ENCODE measurements around the gene FBLN1. TPM values are rescaled to one million over a fixed set of nuclear protein-coding genes. Genes with fewer than 3 reads are reported as not detected.

Gene FBLN1
- total RNA-seq, 1 experiment from 2014 or later = 28.6 TPM

DNA sequence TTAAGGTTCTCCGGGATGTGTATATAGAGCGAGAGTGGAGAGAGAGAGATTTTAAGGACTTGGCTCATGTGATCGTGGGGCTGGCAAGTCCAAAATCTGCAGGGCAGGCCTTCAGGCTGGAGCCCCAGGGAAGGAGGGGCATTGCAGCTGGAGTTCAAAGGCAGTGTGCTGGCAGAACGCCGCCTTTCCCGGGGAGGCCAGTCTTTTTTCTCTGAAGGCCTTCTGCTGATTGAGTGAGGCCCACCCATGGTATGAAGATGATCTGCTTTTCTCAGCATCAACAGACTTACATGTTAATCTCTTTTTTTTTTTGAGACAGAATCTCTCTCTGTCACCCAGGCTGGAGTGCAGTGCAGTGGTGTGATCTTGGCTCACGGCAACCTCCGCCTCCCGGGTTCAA lies 25.4 kb downstream of the FBLN1 start:
- Mint-ChIP-seq H3K4me1 (ENCODE audit: low read depth, unreplicated experiment) (no peaks in the 10 kb centered on the region), H3K27me3 (ENCODE audit: unreplicated experiment) (no peaks in the 10 kb centered on the region), H3K27ac (ENCODE audit: unreplicated experiment) (no peak overlapping the region), H3K9me3 (ENCODE audit: low read depth, unreplicated experiment) (no peaks in the 10 kb centered on the region), H3K4me3 (ENCODE audit: low read depth, unreplicated experiment) (no peak overlapping the region), H3K36me3 (ENCODE audit: insufficient read depth, unreplicated experiment) (no peaks in the 10 kb centered on the region)
- CTCF ChIA-PET = interaction anchor here (0.6 to 0.7 kb wide), 2 partner anchors 10 to 76 kb away, joined by 4 to 5 read pairs; no protein-coding TSS in a partner anchor
- intact Hi-C loops (cut with micrococcal nuclease; ENCODE audit: unreplicated experiment) = no loop called here
- no TSS peak for BruUV-seq (replicated peaks)
- TF ChIP-seq, protein P1, sequence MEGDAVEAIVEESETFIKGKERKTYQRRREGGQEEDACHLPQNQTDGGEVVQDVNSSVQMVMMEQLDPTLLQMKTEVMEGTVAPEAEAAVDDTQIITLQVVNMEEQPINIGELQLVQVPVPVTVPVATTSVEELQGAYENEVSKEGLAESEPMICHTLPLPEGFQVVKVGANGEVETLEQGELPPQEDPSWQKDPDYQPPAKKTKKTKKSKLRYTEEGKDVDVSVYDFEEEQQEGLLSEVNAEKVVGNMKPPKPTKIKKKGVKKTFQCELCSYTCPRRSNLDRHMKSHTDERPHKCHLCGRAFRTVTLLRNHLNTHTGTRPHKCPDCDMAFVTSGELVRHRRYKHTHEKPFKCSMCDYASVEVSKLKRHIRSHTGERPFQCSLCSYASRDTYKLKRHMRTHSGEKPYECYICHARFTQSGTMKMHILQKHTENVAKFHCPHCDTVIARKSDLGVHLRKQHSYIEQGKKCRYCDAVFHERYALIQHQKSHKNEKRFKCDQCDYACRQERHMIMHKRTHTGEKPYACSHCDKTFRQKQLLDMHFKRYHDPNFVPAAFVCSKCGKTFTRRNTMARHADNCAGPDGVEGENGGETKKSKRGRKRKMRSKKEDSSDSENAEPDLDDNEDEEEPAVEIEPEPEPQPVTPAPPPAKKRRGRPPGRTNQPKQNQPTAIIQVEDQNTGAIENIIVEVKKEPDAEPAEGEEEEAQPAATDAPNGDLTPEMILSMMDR (IDR thresholded peaks at IDR 0.05; ENCODE audit: unreplicated experiment) = no peak
- no peak for DNase-seq

DNA sequence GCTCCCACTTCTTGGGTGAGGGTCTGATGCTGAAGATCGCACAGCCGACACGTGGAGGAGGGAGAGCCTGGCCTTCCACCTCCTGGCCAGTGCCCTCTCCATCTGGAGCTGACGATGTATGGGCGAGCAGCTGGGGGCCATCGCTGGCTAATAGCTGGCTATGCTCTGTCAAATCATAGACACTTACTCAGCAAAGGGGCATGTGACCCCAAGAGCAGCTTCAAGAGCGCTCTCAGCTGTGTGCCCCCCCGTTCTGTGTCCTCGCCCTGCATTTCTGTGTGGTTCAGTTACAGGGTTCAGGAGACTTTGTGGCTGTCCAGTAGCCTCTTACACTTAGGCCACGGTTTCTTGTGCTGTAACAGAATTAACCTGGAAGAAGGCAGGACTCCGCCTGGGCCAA lies 26.4 kb downstream of the FBLN1 start:
- BruUV-seq (replicated peaks) = no TSS peak

DNA sequence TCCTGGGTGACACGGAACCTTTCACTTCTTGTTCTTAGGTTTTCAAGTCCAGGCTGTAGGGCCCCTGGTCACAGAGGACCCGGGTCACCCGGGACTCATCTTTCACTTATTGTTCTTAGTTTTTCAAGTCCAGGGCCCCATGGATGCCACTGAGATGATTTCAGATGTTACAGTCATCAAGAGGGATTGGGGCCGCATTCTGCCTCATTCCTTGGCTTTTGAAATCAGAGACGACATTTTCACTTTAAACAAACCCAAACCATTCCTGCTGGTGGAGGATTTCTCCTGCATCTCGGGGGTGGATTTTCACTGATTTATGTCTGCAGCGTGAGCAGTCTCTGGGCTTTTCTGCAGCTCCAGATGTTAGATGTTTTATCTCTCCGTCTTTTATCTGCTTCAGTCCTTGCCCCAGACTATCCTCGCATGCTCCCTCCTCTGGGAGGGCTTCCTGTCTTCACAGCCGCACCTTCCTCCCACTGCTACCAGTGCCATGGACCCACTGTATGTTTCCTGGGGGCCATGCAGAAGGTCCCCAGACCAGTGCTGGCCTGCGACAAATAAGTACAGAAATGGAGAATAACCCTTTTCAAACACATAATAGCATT lies 27.4 kb downstream of the FBLN1 start:
- DNase-seq = no peak
- CTCF ChIA-PET = no interaction called here
- Mint-ChIP-seq H3K4me3 (ENCODE audit: low read depth, unreplicated experiment) (no peak overlapping the region), H3K4me1 (ENCODE audit: low read depth, unreplicated experiment) (no peaks in the 10 kb centered on the region), H3K9me3 (ENCODE audit: low read depth, unreplicated experiment) (no peaks in the 10 kb centered on the region), H3K27ac (ENCODE audit: unreplicated experiment) (no peak overlapping the region), H3K27me3 (ENCODE audit: unreplicated experiment) (no peaks in the 10 kb centered on the region), H3K36me3 (ENCODE audit: insufficient read depth, unreplicated experiment) (no peaks in the 10 kb centered on the region)
- no TSS peak for BruUV-seq (replicated peaks)
- intact Hi-C loops (cut with micrococcal nuclease; ENCODE audit: unreplicated experiment) = no loop called here
- TF ChIP-seq, protein P1 (IDR thresholded peaks at IDR 0.05; ENCODE audit: unreplicated experiment) = no peak

More for the DNA sequence above, 26.4 kb downstream of the FBLN1 start:
- H3K4me1 Mint-ChIP-seq (ENCODE audit: low read depth, unreplicated experiment) = no peaks in the 10 kb centered on the region
- H3K27me3 Mint-ChIP-seq (ENCODE audit: unreplicated experiment) = no peaks in the 10 kb centered on the region
- DNase-seq = no peak
- CTCF ChIA-PET = no interaction called here
- no peak overlapping the region for H3K27ac Mint-ChIP-seq (ENCODE audit: unreplicated experiment)
- intact Hi-C loops (cut with micrococcal nuclease; ENCODE audit: unreplicated experiment) = no loop called here
- H3K36me3 Mint-ChIP-seq (ENCODE audit: insufficient read depth, unreplicated experiment) = no peaks in the 10 kb centered on the region
- H3K4me3 Mint-ChIP-seq (ENCODE audit: low read depth, unreplicated experiment) = no peak overlapping the region
- H3K9me3 Mint-ChIP-seq (ENCODE audit: low read depth, unreplicated experiment) = no peaks in the 10 kb centered on the region
- TF ChIP-seq, protein P1 (IDR thresholded peaks at IDR 0.05; ENCODE audit: unreplicated experiment) = no peak

DNA sequence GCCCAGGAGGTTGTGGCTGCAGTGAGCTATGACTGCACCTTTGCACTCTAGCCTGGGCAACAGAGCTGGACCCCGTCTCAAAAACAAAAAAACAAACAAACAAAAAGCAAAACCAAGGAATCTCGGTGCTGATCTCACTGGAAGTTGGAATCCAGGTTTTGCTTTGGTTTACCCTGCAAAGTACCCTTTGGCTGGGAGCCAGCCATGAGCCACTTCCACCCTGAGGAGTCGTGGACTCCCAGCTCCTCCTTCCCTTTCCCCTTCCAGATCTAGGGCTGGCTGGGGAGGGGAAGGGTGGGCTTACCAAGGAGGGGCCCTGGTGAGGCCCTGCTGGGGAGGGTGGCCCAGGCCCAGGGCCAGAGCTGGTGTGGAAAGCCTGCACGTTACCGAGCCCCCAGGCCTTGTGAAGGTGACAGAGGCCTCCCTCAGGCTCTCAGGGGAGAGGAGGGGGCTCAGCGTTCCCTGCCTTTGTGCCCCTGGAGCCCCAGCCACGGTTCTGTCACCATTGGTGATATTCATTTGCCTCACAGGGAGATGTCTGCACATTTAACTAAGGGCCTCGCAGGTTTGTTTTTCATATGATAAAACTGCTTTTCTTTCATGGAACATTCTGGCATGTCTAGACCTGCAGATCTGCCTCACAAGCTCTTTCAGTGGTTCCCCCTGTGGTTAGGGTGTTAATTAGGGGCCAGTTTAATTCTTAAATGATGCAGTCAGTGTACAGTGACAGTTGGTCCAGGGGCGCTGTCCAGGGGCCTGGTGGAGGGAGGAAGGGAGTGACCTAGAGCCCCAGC lies 29.0 kb downstream of the FBLN1 start:
- H3K27me3 Mint-ChIP-seq (ENCODE audit: unreplicated experiment) = no peaks in the 10 kb centered on the region
- BruUV-seq (replicated peaks) = no TSS peak
- intact Hi-C loops (cut with micrococcal nuclease; ENCODE audit: unreplicated experiment) = no loop called here
- CTCF ChIA-PET = no interaction called here
- no peak overlapping the region for H3K27ac Mint-ChIP-seq (ENCODE audit: unreplicated experiment)
- no peak for DNase-seq
- TF ChIP-seq, protein P1 (IDR thresholded peaks at IDR 0.05; ENCODE audit: unreplicated experiment) = no peak
- no peaks in the 10 kb centered on the region for H3K4me1 Mint-ChIP-seq (ENCODE audit: low read depth, unreplicated experiment)
- H3K9me3 Mint-ChIP-seq (ENCODE audit: low read depth, unreplicated experiment) = no peaks in the 10 kb centered on the region
- H3K36me3 Mint-ChIP-seq (ENCODE audit: insufficient read depth, unreplicated experiment) = no peaks in the 10 kb centered on the region
- H3K4me3 Mint-ChIP-seq (ENCODE audit: low read depth, unreplicated experiment) = no peak overlapping the region
